GM18951 (cell line): ENCODE data around the gene PLCL1.

ENCODE experiments used
- POLR2A ChIP-seq: IDR thresholded peaks from 4 replicates; pipeline ENCODE4 v1.6.1; 2011; ENCODE audit warnings: mild to moderate bottlenecking; ENCODE audit not compliant: insufficient read length, insufficient read depth; ENCODE audit errors: extremely low read depth
- in situ Hi-C: fragments of 300-500 bp; cut with MboI; formaldehyde crosslinking; loops from one replicate; pipeline ENCODE4 v1.12.0; 2022; ENCODE audit warnings: low sequenced_read_pairs, mixed read lengths, inconsistent platforms; ENCODE audit not compliant: unreplicated experiment

PLCL1 gene

DNA sequence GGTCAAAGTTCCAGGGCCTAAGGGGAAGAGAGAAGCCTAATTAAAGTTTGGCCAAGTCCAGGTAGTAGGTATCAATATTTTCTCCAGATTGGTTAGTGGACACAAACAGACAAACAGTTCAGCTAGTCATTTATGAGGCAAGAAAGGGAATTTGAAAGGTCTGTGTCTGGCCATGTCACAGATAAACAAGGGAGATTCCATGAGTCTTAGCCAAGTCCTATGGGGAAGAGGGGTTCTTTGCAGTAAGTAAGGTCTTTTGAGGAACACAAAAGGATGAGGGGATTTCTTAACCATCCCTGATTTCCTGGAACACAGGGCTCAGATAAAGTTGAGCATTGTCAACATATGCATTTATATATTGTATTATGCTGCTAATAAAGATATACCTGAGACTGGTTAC, 310.8 kb downstream of the PLCL1 start:
- TF ChIP-seq POLR2A: no peak
- in situ Hi-C loops: no loop called here

GRCh38 chr2:198116756-198117155, 312.4 kb downstream of the PLCL1 start:
- TF ChIP-seq POLR2A: no peak
- in situ Hi-C loops: no loop called here

- no peak for TF ChIP-seq POLR2A
- in situ Hi-C loops: no loop called here
Measured at GRCh38 chr2:198117406-198118041, 313.1 kb downstream of the PLCL1 start.

- TF ChIP-seq POLR2A: no peak
- in situ Hi-C loops: loop anchor here (10.0 kb wide), 1 partner anchor 323 kb away; the partner anchor contains the start of gene PLCL1
Measured at GRCh38 chr2:198127627-198128026, 323.2 kb downstream of the PLCL1 start.

DNA sequence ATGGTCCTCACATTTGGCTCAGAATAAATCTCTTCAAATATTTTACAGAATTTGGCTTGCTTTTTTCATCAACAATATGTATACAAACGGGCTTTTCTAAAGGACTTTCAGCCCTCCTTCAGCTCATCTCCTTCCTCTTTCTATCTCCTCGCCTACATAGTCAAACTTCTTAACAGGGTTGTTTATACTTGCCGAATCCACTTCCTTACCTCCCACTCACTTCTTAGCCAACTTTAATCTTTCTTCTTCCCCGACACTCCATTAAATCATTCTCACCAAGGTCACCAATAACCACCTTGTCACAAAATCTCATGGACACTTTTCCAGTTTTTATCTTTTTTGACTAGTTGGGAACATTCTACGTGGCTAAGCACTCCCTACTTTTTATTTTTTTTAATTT, 325.2 kb downstream of the PLCL1 start:
- TF ChIP-seq POLR2A: no peak
- in situ Hi-C loops: loop anchor here (10.0 kb wide), 1 partner anchor 325 kb away; the partner anchor contains the start of gene PLCL1

DNA sequence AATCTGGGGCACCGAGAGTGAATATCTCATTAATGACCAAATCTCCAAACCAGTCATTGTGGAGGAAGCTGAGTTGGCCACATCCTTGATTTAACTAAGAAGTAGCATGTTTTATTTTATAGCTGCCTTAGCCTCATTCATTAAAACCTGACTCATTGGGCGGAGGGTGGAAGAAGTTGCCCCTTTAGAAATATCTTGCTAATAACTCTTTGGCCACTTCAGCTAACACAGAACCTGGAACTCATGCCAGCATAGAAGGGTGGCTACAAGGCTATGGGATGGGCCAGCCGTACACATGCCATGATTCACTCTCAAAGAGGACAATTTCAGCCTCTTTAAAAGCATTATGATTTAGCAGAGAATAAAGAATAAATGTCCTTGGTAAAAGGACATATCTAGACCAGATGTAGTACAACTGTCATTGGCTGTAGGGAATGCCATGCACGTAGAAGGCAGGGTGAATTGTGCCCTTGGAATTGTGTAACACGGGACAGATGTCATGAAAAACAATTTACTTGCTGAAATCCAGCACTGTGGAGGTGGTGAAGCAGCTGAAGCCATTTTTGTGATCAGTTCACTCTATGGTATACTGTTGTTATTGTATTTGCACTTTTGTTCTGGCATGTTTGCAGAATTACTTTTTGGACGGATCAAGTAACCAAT, 330.0 kb downstream of the PLCL1 start:
- in situ Hi-C loops: no loop called here

DNA sequence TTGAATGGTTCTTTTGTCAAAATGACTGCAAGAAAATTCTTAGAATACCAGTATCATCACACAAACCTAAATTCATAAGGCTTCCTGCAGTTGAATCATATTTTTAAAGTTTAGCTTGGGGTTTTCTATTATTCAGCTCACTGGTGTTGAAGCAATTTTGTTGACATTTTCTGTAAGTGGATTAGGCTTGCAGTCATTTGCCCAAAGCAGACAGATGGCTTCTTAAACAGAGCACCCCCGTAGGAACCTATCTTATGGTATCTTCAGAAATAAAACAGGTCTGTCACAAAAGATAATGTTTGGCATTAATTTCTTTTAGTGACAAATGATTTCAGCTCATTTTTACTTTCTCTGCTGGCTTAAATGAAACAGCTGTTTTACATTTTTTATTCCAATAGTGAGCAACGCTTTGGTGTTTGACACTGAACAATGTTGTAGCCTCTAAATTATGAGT, 331.1 kb downstream of the PLCL1 start:
- in situ Hi-C loops: no loop called here
- TF ChIP-seq POLR2A: no peak

More for the DNA sequence above, 330.0 kb downstream of the PLCL1 start:
- TF ChIP-seq POLR2A: no peak

DNA sequence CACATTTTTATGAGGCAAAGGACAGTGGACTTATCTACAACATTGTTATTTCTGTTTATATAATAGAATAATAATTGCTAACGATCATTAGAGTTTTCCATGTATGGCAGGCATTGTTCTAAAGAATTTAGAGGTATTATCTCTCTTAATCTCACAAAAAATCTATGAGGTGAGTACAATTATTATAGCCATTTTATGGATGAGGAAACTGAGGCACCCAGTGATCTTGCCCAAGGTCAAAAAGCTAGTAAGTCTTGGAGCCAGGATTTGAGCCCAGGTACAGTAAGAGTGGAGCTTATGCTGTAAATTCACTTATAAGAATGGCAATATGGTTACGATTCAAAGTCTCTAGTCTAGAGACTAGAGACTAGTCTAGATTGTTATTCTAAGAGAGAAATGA, 331.7 kb downstream of the PLCL1 start:
- TF ChIP-seq POLR2A: no peak
- in situ Hi-C loops: no loop called here

GRCh38 chr2:198137733-198138132, 333.3 kb downstream of the PLCL1 start:
- in situ Hi-C loops: no loop called here

DNA sequence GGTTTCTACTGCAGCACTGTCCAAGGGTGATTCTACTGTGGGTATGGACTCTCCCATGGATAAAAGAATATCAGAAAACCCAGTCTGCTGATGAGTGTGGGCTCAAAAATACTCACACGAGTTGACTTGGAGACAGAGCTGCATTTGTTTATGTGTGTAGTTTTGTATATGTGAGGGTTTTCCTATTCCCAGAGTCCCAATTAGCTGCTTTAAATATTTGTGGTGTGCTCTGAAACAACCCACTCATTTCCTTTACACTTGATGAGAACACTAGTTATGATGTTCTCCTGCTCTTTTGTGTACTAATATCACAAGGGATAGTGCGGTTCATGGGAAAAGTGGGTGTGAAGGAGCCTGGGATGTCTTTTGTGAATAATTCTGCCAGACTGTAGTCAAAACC, 337.3 kb downstream of the PLCL1 start:
- in situ Hi-C loops: no loop called here

More at GRCh38 chr2:198137733-198138132, 333.3 kb downstream of the PLCL1 start:
- no peak for TF ChIP-seq POLR2A

DNA sequence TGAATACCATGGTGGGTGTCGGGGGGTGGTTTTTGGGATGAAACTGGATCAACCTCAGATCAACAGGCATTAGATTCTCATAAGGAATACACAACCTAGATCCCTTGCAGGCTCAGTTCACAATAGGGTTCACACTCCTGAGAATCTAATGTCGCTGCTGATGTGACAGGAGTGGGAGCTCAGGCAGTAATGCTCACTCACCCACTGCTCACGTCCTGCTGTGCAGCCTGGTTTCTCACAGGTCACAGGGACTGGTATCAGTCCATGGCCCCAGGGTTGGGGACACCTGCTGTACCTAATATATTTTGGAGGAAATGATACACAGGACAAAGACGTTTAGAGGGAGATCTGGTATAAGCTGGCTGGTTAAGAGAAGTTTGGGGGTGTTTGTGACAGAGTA, 338.8 kb downstream of the PLCL1 start:
- no peak for TF ChIP-seq POLR2A
- in situ Hi-C loops: no loop called here

More for the DNA sequence above, 337.3 kb downstream of the PLCL1 start:
- no peak for TF ChIP-seq POLR2A

GRCh38 chr2:198143793-198144192, 339.4 kb downstream of the PLCL1 start:
- in situ Hi-C loops: no loop called here
- no peak for TF ChIP-seq POLR2A

GRCh38 chr2:198144660-198145059, 340.3 kb downstream of the PLCL1 start:
- in situ Hi-C loops: no loop called here
- no peak for TF ChIP-seq POLR2A

DNA sequence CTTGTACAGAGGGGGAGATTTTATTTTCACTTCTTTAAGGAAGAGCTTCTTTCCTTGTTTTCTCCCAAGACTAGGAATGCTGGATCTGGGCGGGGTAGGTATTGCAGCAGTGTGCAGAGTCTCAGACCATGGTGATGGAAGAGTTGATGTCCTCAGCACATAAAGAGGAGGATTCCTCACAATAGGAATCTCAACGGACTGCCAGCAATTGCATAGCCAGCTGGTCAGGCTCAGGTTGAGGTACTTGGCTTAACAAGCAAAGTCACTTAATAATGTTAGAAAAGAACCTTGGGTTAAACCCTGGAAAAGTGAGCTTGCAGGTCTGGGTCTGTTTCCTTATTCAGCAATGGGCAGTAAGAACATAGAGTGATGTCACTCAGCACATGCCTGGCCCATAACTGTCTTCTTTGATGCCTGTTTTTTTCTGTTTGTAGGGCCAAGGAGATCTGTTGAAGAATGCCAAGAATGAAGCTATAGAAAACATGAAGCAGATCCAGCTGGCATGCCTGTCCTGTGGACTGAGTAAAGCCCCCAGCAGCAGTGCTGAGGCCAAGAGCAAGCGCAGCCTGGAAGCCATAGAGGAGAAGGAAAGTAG, 342.1 kb downstream of the PLCL1 start:
- TF ChIP-seq POLR2A: no peak
- in situ Hi-C loops: no loop called here
